IPS-20b (cell line): ENCODE measurements around the gene ISG15.
"Not testable (repeated sequence)": the region's sequence is repeated elsewhere in the genome, so short reads cannot be mapped to it uniquely, and the experiment has no call there.

Experiments used
- H3K27ac ChIP-seq: one replicate; pipeline ENCODE4 v1.5.1; 2013; ENCODE audit warnings: low read length
- H3K27me3 ChIP-seq: 2 replicates; pipeline ENCODE4 v1.6.1; 2013; ENCODE audit warnings: mild to moderate bottlenecking, low read length, inconsistent platforms; ENCODE audit not compliant: insufficient read depth
- H3K36me3 ChIP-seq: 2 replicates; pipeline ENCODE4 v1.6.1; 2013; ENCODE audit warnings: low read depth, mild to moderate bottlenecking, inconsistent platforms, low read length, moderate library complexity; ENCODE audit not compliant: insufficient read depth
- H3K4me1 ChIP-seq: 2 replicates; pipeline ENCODE4 v1.6.1; 2013; ENCODE audit warnings: mild to moderate bottlenecking, control low read depth, inconsistent platforms, low read length, moderate library complexity; ENCODE audit not compliant: insufficient read depth
- H3K4me3 ChIP-seq: 2 replicates; pipeline ENCODE4 v1.5.1; 2013; ENCODE audit warnings: mild to moderate bottlenecking, low read length, inconsistent platforms
- H3K9ac ChIP-seq: 2 replicates; pipeline ENCODE4 v1.6.1; 2013; ENCODE audit warnings: low read depth, mild to moderate bottlenecking, inconsistent platforms, low read length, moderate library complexity
- H3K9me3 ChIP-seq: 2 replicates; pipeline ENCODE4 v1.6.1; 2013; ENCODE audit warnings: mild to moderate bottlenecking, low read depth, low read length, inconsistent platforms; ENCODE audit not compliant: insufficient read depth

Gene ISG15

GRCh38 chr1:978835-979743 is 34.2 kb upstream of the ISG15 start:
- H3K9me3 ChIP-seq = no peaks in the 10 kb centered on the region
- no peak overlapping the region for H3K9ac ChIP-seq
- H3K27ac ChIP-seq = no peak overlapping the region
- H3K4me1 ChIP-seq = no peaks in the 10 kb centered on the region
- no peak overlapping the region for H3K4me3 ChIP-seq
- H3K36me3 ChIP-seq = no peaks in the 10 kb centered on the region
- peaks cover 40% of the 10 kb centered on the region for H3K27me3 ChIP-seq

GRCh38 chr1:979744-980072 is 33.6 kb upstream of the ISG15 start:
- Histone ChIP-seq H3K4me1 (no peaks in the 10 kb centered on the region), H3K36me3 (no peaks in the 10 kb centered on the region), H3K27ac (no peak overlapping the region), H3K4me3 (no peak overlapping the region), H3K9ac (no peak overlapping the region), H3K9me3 (no peaks in the 10 kb centered on the region), H3K27me3 (peaks cover 36% of the 10 kb centered on the region)

GRCh38 chr1:980137-980571 is 33.1 kb upstream of the ISG15 start:
- H3K27me3 ChIP-seq = peaks cover 38% of the 10 kb centered on the region
- no peak overlapping the region for H3K27ac ChIP-seq
- H3K9me3 ChIP-seq = no peaks in the 10 kb centered on the region
- H3K36me3 ChIP-seq = no peaks in the 10 kb centered on the region
- H3K9ac ChIP-seq = no peak overlapping the region
- H3K4me1 ChIP-seq = no peaks in the 10 kb centered on the region
- no peak overlapping the region for H3K4me3 ChIP-seq

GRCh38 chr1:980602-981395 is 32.5 kb upstream of the ISG15 start:
- H3K9me3 ChIP-seq = no peaks in the 10 kb centered on the region
- no peak overlapping the region for H3K27ac ChIP-seq
- H3K4me1 ChIP-seq = no peaks in the 10 kb centered on the region
- peaks cover 45% of the 10 kb centered on the region for H3K27me3 ChIP-seq
- H3K4me3 ChIP-seq = no peak overlapping the region
- H3K36me3 ChIP-seq = no peaks in the 10 kb centered on the region
- no peak overlapping the region for H3K9ac ChIP-seq

- H3K27me3 ChIP-seq = peaks cover 50% of the 10 kb centered on the region
- no peak overlapping the region for H3K9ac ChIP-seq
- H3K4me3 ChIP-seq = no peak overlapping the region
- no peaks in the 10 kb centered on the region for H3K4me1 ChIP-seq
- no peak overlapping the region for H3K27ac ChIP-seq
- no peaks in the 10 kb centered on the region for H3K36me3 ChIP-seq
- H3K9me3 ChIP-seq = no peaks in the 10 kb centered on the region
Measured at GRCh38 chr1:981491-981954, 31.8 kb upstream of the ISG15 start.

GRCh38 chr1:981955-982558 is 31.2 kb upstream of the ISG15 start, which contains the start of gene PERM1:
Gene PERM1 (minus strand): TSS chr1:982093. CDS start chr1:981029, 1,064 bp downstream.
- Histone ChIP-seq H3K9ac (no peak within 1 kb of the TSS), H3K4me3 (no peak within 1 kb of the TSS), H3K36me3 (no peaks in the 10 kb centered on the region), H3K27me3 (peaks cover 52% of the 10 kb centered on the region), H3K27ac (no peak within 1 kb of the TSS), H3K4me1 (no peaks in the 10 kb centered on the region), H3K9me3 (no peaks in the 10 kb centered on the region)

GRCh38 chr1:982765-983436 is 30.4 kb upstream of the ISG15 start:
- Histone ChIP-seq H3K9me3 (no peaks in the 10 kb centered on the region), H3K9ac (no peak overlapping the region), H3K27me3 (peaks cover 53% of the 10 kb centered on the region), H3K36me3 (no peaks in the 10 kb centered on the region), H3K4me1 (no peaks in the 10 kb centered on the region), H3K27ac (no peak overlapping the region), H3K4me3 (no peak overlapping the region)

GRCh38 chr1:983798-984475 is 29.4 kb upstream of the ISG15 start:
- no peak overlapping the region for H3K4me3 ChIP-seq
- no peaks in the 10 kb centered on the region for H3K36me3 ChIP-seq
- no peaks in the 10 kb centered on the region for H3K4me1 ChIP-seq
- H3K9me3 ChIP-seq = no peaks in the 10 kb centered on the region
- H3K27ac ChIP-seq = no peak overlapping the region
- H3K9ac ChIP-seq = no peak overlapping the region
- H3K27me3 ChIP-seq = peaks cover 63% of the 10 kb centered on the region

GRCh38 chr1:984476-984814 is 28.9 kb upstream of the ISG15 start:
- Histone ChIP-seq H3K36me3 (no peaks in the 10 kb centered on the region), H3K27me3 (peaks cover 68% of the 10 kb centered on the region), H3K9me3 (no peaks in the 10 kb centered on the region), H3K27ac (no peak overlapping the region), H3K4me1 (no peaks in the 10 kb centered on the region), H3K4me3 (no peak overlapping the region), H3K9ac (no peak overlapping the region)

- H3K4me3 ChIP-seq = no peak overlapping the region
- H3K27me3 ChIP-seq = peaks cover 68% of the 10 kb centered on the region
- no peak overlapping the region for H3K9ac ChIP-seq
- H3K9me3 ChIP-seq = no peaks in the 10 kb centered on the region
- no peaks in the 10 kb centered on the region for H3K4me1 ChIP-seq
- no peaks in the 10 kb centered on the region for H3K36me3 ChIP-seq
- no peak overlapping the region for H3K27ac ChIP-seq
Measured at GRCh38 chr1:985126-985525, 28.2 kb upstream of the ISG15 start.

GRCh38 chr1:988061-988460 is 25.2 kb upstream of the ISG15 start:
- not testable (repeated sequence) for H3K4me1 ChIP-seq, H3K9ac ChIP-seq, H3K9me3 ChIP-seq, H3K36me3 ChIP-seq, H3K4me3 ChIP-seq, H3K27ac ChIP-seq
- H3K27me3 ChIP-seq = peaks cover 75% of the 10 kb centered on the region
